ENCODE results near the gene DPP6. TPM values are rescaled to one million over a fixed set of nuclear protein-coding genes. Genes with fewer than 3 reads are reported as not detected.

Gene DPP6
- total RNA-seq, 2 experiments from 2014 or later, result not detected

GRCh38 chr7:154695836-154696235 is 643.6 kb downstream of the DPP6 start:
- TF ChIP-seq, protein P1, sequence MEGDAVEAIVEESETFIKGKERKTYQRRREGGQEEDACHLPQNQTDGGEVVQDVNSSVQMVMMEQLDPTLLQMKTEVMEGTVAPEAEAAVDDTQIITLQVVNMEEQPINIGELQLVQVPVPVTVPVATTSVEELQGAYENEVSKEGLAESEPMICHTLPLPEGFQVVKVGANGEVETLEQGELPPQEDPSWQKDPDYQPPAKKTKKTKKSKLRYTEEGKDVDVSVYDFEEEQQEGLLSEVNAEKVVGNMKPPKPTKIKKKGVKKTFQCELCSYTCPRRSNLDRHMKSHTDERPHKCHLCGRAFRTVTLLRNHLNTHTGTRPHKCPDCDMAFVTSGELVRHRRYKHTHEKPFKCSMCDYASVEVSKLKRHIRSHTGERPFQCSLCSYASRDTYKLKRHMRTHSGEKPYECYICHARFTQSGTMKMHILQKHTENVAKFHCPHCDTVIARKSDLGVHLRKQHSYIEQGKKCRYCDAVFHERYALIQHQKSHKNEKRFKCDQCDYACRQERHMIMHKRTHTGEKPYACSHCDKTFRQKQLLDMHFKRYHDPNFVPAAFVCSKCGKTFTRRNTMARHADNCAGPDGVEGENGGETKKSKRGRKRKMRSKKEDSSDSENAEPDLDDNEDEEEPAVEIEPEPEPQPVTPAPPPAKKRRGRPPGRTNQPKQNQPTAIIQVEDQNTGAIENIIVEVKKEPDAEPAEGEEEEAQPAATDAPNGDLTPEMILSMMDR (IDR thresholded peaks at IDR 0.05), result no peak
- Histone ChIP-seq H3K36me3 (ENCODE audit: insufficient read depth, low read length) (no peaks in the 10 kb centered on the region), H3K4me3 (ENCODE audit: low read length) (no peak overlapping the region), H3K9me3 (ENCODE audit: control insufficient read depth in 1 of 2, insufficient read depth in 1 of 2, low read length in 2 of 2) (peaks cover 0 to 35% of the 10 kb centered on the region in 2 experiments), H3K27me3 (ENCODE audit: control insufficient read depth in 1 of 2, insufficient read depth in 2 of 2, low read length in 2 of 2) (no peaks in the 10 kb centered on the region), H3K4me1 (ENCODE audit: insufficient read depth, low read length) (no peaks in the 10 kb centered on the region), H3K27ac (ENCODE audit: low read depth in 1 of 2, low read length in 2 of 2) (no peak overlapping the region)
- H3K27ac Mint-ChIP-seq, result no peak overlapping the region
- no peaks in the 10 kb centered on the region for H3K9me3 Mint-ChIP-seq
- DNase-seq (no peak), ATAC-seq (ENCODE audit: poor library complexity) (no peak)
- POLR2A ChIA-PET, result no interaction called here
- H3K4me3 Mint-ChIP-seq, result no peak overlapping the region
- no peaks in the 10 kb centered on the region for H3K36me3 Mint-ChIP-seq (ENCODE audit: low read depth)
- CTCF ChIA-PET, result no interaction called here
- H3K27me3 Mint-ChIP-seq, result no peaks in the 10 kb centered on the region
- no peaks in the 10 kb centered on the region for H3K4me1 Mint-ChIP-seq (ENCODE audit: low read depth)
- intact Hi-C loops (cut with DNase I, micrococcal nuclease), result no loop called here

- TF ChIP-seq, protein P1 (IDR thresholded peaks at IDR 0.05), result no peak
- H3K4me3 Mint-ChIP-seq, result no peak overlapping the region
- H3K36me3 ChIP-seq (ENCODE audit: insufficient read depth, low read length), result no peaks in the 10 kb centered on the region
- H3K27ac Mint-ChIP-seq, result no peak overlapping the region
- H3K9me3 Mint-ChIP-seq, result peaks cover 3% of the 10 kb centered on the region
- H3K27me3 ChIP-seq (ENCODE audit: control insufficient read depth in 1 of 2, insufficient read depth in 2 of 2, low read length in 2 of 2), result no peaks in the 10 kb centered on the region
- intact Hi-C loops (cut with DNase I, micrococcal nuclease), result no loop called here
- no peak overlapping the region for H3K27ac ChIP-seq (ENCODE audit: low read depth in 1 of 2, low read length in 2 of 2)
- no peaks in the 10 kb centered on the region for H3K4me1 ChIP-seq (ENCODE audit: insufficient read depth, low read length)
- POLR2A ChIA-PET, result no interaction called here
- no peaks in the 10 kb centered on the region for H3K27me3 Mint-ChIP-seq
- H3K9me3 ChIP-seq (ENCODE audit: control insufficient read depth in 1 of 2, insufficient read depth in 1 of 2, low read length in 2 of 2), result peaks cover 0 to 35% of the 10 kb centered on the region in 2 experiments
- ATAC-seq (ENCODE audit: poor library complexity) (no peak), DNase-seq (no peak)
- H3K36me3 Mint-ChIP-seq (ENCODE audit: low read depth), result no peaks in the 10 kb centered on the region
- no peak overlapping the region for H3K4me3 ChIP-seq (ENCODE audit: low read length)
- CTCF ChIA-PET, result no interaction called here
- H3K4me1 Mint-ChIP-seq (ENCODE audit: low read depth), result no peaks in the 10 kb centered on the region
Observed at GRCh38 chr7:154696556-154696955, 644.4 kb downstream of the DPP6 start.

DNA sequence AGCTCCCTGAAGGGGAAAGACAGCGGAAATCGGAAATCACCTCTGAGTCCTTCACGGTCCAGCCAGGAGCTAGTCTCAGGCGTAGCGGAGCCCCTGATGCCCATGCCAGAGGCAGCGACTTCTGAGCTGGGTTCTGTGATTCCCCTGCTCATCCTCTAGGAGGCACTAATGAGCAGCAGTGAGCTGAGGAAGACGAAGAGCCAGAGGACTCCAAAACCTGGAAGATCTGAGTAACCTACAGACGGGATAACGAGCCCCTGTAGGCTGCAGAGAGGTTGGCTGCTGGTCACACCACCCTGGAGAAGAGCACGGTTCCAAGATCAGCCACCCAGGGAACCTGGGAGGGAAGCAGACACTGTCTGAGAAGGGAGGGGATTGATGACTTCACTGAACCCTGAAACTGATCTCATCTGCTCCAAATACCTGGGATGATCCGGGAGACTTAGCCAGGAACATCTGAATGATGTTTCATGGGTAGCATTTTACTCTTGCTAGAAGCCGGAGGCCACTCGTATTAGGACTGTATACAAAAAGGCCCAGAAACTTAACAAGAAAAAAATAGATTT is 646.6 kb downstream of the DPP6 start:
- H3K36me3 Mint-ChIP-seq (ENCODE audit: low read depth), result no peaks in the 10 kb centered on the region
- H3K27me3 Mint-ChIP-seq, result no peaks in the 10 kb centered on the region
- Histone ChIP-seq H3K4me3 (ENCODE audit: low read length) (no peak overlapping the region), H3K9me3 (ENCODE audit: control insufficient read depth in 1 of 2, insufficient read depth in 1 of 2, low read length in 2 of 2) (peaks cover 0 to 39% of the 10 kb centered on the region in 2 experiments), H3K4me1 (ENCODE audit: insufficient read depth, low read length) (no peaks in the 10 kb centered on the region), H3K27me3 (ENCODE audit: control insufficient read depth in 1 of 2, insufficient read depth in 2 of 2, low read length in 2 of 2) (no peaks in the 10 kb centered on the region), H3K36me3 (ENCODE audit: insufficient read depth, low read length) (no peaks in the 10 kb centered on the region), H3K27ac (ENCODE audit: low read depth in 1 of 2, low read length in 2 of 2) (no peak overlapping the region)
- CTCF ChIA-PET, result no interaction called here
- H3K4me1 Mint-ChIP-seq (ENCODE audit: low read depth), result no peaks in the 10 kb centered on the region
- intact Hi-C loops (cut with DNase I, micrococcal nuclease), result no loop called here
- TF ChIP-seq, protein P1 (IDR thresholded peaks at IDR 0.05), result no peak
- DNase-seq (peak in 1 of 14 experiments; percentile 1), ATAC-seq (ENCODE audit: poor library complexity) (no peak)
- no peak overlapping the region for H3K27ac Mint-ChIP-seq
- POLR2A ChIA-PET, result no interaction called here
- H3K9me3 Mint-ChIP-seq, result peaks cover 4% of the 10 kb centered on the region
- no peak overlapping the region for H3K4me3 Mint-ChIP-seq

Measured in CD4-positive, alpha-beta T cell (primary cell).